Measurements from ENCODE around the gene MRPS2. TPM values are rescaled to one million over a fixed set of nuclear protein-coding genes. Genes with fewer than 3 reads are reported as not detected.

Gene MRPS2
- total and polyA plus RNA-seq, 9 of the 15 experiments (the other 6 are each of a cell fraction or from before 2014, with no cell fraction given): 8.0 to 167 (median 81.3) TPM

- TF ChIP-seq ZBTB9 (CRISPR knock-in tag; IDR thresholded peaks at IDR 0.05): 0 out of 2 replicates have a peak, but pooled peaks have one; percentile 13
- peak; percentile 86 for TF ChIP-seq NEUROD1 (IDR thresholded peaks at IDR 0.05; ENCODE audit: borderline replicate concordance, low read depth, low read length, partially characterized antibody)
- no peak for TF ChIP-seq E2F3 (CRISPR knock-in tag; IDR thresholded peaks at IDR 0.05)
- TF ChIP-seq POLR2G (IDR thresholded peaks at IDR 0.05; ENCODE audit: low read depth, low read length): peak; percentile 52
- peak; percentile 47 for TF ChIP-seq TBP (optimal IDR thresholded peaks at IDR 0.05; ENCODE audit: low read depth, low read length)
- no peak for TF ChIP-seq ZBTB5 (IDR thresholded peaks at IDR 0.05)
- no peak for TF ChIP-seq BCLAF1 (IDR thresholded peaks at IDR 0.05; ENCODE audit: borderline replicate concordance in 1 of 2, control insufficient read depth in 1 of 2, low read depth in 2 of 2, low read length in 1 of 2)
- TF ChIP-seq TFAM (CRISPR knock-in tag; conservative IDR thresholded peaks at IDR 0.05): no peak
- no peak for TF ChIP-seq E4F1 (CRISPR knock-in tag; IDR thresholded peaks at IDR 0.05; ENCODE audit: borderline replicate concordance)
- TF ChIP-seq BCL6 (CRISPR knock-in tag; IDR thresholded peaks at IDR 0.05): no peak
- no peak for TF ChIP-seq RERE (CRISPR knock-in tag; IDR thresholded peaks at IDR 0.05; ENCODE audit: borderline replicate concordance)
These were observed 984 bp upstream of the MRPS2 start (continued) for GRCh38 chr9:135499326-135500070.
